Left ventricle myocardium superior (tissue), 1 donor: Measurements from ENCODE around the gene EN1. TPM values are rescaled to one million over a fixed set of nuclear protein-coding genes. Genes with fewer than 3 reads are reported as not detected.

Experiments
- ATAC-seq: fragments of 200-7000 bp; cut with Tn5 transposase; one replicate; pipeline ENCODE4 v1.9.1; 2020; ENCODE audit warnings: mild to moderate bottlenecking, moderate library complexity
- DNase-seq: peaks from one replicate; pipeline ENCODE4 v3.0.0-alpha.2; 2020
- intact Hi-C: fragments of 100-400 bp; cut with micrococcal nuclease; formaldehyde crosslinking; loops from one replicate; pipeline ENCODE4 v1.11.0; 2022
- total RNA-seq: library from RNA; stranded (reverse); fragmentation: NEBNext Ultra II Directional; extraction: Animal tissue kit (Norgen Biotek cat#: 25700); gene quantifications from one replicate; pipeline ENCODE4 v1.2.1, GENCODE V29; 2021
- donor health status: DM: no; HTN: yes; CAD: no; lungs with severe emphysema.

The EN1 gene
- total RNA-seq, 1 donor from 2014 or later: not detected

- ATAC-seq: no peak
Observed at GRCh38 chr2:118808429-118808809, 39.0 kb downstream of the EN1 start.

GRCh38 chr2:118807668-118808428 is 39.6 kb downstream of the EN1 start:
- no peak for ATAC-seq
- intact Hi-C loops: no loop called here
- DNase-seq: no peak

More at GRCh38 chr2:118808429-118808809, 39.0 kb downstream of the EN1 start:
- intact Hi-C loops: no loop called here
- no peak for DNase-seq

GRCh38 chr2:118806797-118807667 is 40.4 kb downstream of the EN1 start:
- intact Hi-C loops: no loop called here
- ATAC-seq (no peak), DNase-seq (no peak)

- intact Hi-C loops: no loop called here
- no peak for DNase-seq
- no peak for ATAC-seq
Observed at GRCh38 chr2:118805064-118805690, 42.3 kb downstream of the EN1 start.

- DNase-seq (no peak), ATAC-seq (no peak)
- intact Hi-C loops: no loop called here
Observed at GRCh38 chr2:118803012-118803411, 44.4 kb downstream of the EN1 start.

GRCh38 chr2:118801151-118801550 is 46.3 kb downstream of the EN1 start:
- ATAC-seq (no peak), DNase-seq (no peak)
- intact Hi-C loops: no loop called here

GRCh38 chr2:118800736-118801135 is 46.7 kb downstream of the EN1 start:
- ATAC-seq (no peak), DNase-seq (no peak)
- intact Hi-C loops: no loop called here

- no peak for ATAC-seq
- DNase-seq: no peak
- intact Hi-C loops: no loop called here
Observed at GRCh38 chr2:118794546-118794945, 52.9 kb downstream of the EN1 start.

Other genes starting within 250 kb of the EN1 start
- gene MARCO, start 94.5 kb upstream of the EN1 start, total RNA-seq: 7.2 TPM